ENCODE measurements around the gene CLIC5.
A peak's percentile ranks its signal among the peaks of the same experiment; 100 is the strongest.

Gene CLIC5

DNA sequence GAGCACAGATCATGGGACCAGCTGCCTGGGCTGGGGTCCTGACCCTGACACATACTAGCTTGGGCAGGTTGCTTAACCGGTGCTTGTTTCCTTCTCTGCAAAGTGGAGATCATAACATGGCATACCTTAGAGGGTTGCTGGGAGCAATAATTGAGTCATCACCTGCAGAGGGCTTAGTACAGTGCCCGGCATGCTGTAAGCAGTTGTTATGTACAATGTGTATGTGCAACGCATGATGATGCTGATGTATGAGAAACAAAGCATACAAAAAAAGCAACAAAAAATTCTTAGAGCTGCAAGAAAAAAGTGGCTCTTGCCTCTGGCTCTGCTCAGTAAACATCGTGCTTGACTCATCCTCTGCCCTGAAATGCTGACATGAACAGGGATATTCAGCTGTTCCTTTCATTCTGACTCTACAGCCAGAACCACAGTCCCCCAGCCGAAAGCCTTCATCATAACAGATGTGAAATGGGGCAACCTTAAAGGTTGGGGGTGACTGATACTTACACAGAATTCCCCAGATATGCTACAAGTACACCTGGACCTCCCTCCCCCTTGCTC lies 91.7 kb downstream of the CLIC5 start:
- no peak for DNase-seq

DNA sequence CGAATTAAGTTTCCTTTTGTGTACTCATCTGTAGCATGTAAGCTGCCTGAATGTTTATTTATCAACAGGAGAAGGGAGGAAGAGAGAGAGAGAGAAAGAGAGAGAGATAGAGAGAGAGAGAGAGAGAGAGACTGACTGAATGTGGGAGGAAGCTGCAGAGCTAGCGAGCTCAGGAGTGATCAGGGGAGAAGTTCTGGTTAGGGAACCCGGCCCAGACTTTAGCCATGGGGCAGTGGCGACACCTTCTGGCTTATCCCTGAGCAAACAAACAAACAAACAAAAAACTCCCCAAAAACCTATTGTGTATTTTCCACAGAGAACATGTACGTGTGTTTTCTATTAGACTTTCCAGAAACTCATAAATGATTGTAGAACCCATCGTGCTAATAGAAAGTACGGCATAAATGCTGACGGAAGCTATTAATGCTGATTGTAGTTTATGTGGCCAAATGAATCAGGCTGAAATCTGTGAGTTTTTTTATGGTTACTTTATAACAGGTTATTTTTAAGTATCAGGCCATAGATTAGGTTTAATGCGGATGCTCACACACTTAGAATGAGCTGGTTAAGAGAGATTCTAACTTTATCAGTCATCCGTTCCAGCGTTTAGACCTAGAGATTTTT lies 92.8 kb downstream of the CLIC5 start:
- DNase-seq = peak; percentile 41

DNA sequence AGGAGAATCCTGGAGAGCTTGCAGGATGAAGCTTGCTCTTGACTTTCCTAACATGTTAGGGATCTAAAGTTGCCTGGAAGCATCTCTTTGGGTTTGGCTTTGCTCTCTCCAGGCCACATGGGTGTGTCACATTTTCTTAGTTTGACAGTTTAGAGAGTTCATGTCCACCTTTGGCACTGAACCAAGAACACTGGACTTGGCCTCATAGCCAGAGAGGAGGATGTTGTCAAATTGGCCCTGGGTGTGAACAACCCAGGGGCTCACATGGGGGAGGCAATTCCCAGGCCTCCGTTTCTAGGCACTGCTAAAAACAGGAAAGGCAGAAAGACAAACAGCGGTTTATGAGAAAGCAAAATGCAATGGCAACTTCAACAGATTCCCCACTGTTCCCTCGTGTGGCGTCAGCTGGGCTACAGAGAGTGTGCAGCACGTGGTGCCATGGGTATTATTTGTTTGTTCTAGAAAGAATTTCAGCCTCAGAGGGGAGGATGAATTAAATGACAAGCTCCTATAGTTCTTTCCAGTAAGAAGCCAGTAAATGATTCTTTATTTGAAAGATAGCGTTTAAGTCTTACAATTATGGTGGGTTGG lies 93.9 kb downstream of the CLIC5 start:
- no peak for DNase-seq

DNA sequence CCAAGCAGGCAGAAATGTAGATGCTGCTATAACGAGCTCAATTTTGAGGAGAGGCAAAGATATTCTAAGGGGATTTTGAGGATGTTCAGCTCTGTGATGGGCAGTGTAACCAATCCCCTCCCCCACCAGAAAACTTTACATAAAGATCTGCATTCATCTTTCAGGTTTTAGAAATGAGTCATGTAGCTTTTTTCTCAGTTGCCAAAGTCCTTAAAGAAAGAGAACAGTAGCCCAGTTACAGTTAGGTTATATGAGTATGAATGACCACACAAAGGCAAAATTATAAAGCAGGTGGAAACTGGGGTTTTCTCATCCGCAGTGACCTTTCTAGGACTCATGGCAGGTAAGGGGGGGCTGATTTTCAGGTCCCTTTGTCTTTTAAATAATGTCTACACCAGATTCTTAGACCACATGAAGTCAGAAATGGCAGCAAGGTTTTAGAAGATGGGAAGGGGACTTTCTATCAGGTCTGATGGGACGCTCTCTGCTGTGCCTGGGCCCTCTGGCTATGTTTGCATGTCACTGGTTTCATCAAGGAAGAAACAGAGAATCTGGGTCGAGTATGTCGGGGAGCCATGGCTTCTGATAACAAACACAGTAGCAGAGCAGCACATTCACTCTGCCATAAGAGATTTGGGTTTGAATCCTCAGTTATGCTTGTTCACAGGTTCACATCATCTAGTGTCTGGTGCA lies 94.7 kb downstream of the CLIC5 start:
- no peak for DNase-seq

DNA sequence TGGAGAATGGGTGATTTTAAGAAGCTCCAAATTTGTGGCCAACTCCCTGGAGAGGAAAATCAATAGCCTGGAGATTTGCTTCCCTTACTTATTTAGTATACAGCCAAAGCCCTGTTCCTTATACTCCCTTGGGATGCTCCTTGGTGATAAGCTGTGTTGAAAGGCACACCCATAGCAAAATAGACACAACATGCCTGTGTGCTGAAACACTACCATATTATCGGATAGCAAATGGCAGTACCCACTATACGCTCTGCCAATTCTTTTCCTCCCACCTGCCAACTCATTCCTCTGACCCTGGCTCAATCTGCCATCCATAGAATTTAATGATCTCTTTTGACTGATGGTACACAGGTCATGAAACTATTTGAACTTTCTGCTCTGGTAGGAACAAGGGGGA lies 98.2 kb downstream of the CLIC5 start:
- no peak for DNase-seq

DNA sequence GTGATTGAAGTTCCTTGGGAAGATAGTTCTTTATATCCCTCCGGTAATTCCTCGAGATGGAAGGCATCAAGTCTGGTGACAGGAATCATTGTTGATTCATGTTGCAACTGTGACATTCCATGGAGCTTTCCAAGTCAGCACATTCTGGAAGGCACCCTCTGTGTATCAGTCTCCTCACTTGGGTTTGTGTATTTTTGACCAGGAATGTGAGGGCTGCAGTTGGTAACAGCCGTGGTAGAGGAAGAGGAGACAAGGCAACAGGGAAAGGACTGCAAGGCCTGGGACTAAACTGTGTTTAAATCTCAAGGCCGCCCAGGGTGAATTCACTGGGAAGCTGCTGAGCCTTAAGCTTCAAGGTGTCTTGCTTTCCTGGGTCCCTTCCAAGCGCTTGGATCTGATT lies 99.0 kb downstream of the CLIC5 start:
- no peak for DNase-seq

DNA sequence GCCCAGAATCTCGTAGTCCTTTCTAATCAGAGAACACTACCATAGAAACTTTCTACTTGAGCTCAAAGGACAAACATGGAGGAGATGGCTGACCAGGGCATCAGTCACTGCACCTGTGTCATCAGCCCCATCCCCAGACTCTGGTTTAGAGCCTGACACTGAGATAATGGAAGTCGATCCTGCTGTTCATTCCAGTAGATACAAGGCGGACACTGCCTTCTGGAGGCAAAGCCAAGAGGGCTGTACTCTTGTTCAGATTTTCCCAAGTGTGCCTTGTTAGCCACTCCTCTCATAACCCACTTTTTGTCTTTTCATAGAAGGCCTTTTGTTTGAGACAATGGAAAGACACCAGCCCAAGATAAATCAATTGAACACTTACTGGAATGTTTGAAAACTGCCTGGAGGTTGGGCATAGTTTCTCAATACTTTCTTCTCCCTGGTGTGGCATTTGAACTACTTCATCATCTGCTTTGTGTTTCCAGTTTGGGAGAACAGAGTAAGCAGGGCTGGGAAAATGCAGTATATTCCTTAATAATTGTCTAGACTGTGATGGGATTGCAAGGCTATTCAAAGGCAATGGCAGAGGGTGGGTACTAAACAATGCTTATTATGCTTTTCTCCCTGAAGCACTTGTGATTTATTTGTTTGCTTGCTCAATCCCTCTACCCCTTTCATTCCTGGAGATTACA lies 99.7 kb downstream of the CLIC5 start:
- no peak for DNase-seq

DNA sequence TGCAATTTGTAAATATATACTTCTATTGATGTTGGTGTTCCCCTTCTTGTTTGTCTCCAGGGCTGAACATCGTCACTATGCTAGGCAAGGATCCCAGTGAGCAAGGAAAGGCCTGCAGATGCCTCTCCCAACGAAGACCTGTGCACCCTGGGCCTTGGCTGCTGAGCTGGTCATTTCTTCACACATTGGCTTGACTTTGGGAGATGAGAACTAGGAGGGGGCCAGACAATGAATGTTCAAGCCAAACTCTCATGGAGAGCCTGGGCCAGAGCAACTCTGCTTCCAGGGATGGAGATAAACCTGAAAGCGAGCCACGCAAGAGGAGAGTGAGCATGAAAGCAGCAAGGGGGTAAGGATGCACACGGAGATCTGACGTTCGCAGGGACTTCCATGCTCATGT lies 104.0 kb downstream of the CLIC5 start:
- no peak for DNase-seq

DNA sequence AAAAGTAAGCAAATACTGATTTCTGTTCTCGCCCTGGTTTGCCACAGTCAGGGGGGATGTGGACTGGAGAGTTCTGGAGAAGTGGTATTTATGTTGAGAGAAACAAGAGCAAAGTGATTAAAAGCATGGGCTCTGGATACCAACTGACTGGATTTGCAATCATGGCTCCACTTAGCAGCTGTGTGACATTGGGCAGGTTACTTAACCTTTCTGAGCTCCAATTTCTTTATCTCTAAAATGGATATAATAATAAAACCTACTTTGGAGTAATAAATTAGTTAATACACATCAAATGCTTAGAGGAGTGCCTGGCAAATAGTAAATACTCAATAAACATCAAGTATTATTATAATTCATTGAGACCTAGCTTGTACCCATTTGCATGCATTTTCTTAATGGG lies 111.7 kb downstream of the CLIC5 start:
- no peak for DNase-seq

DNA sequence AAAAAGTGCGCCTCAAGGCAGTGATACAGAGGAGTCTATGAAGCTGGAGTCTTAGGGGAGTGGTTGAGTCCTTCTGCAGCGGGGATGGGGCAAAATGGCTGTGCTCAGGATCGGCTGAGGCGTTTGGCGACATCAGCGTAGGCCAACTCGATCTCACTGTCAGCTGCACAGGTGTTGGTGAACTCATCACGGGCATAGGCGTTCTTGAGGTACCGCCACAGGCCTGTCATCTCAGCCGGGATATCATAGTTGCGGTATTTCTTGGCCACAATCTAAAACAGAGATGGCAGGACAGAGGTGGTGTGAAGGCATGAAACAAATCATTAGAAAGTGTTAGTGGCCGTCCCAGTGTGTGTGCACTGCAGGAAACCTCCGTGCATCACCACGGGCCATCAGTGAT lies 112.7 kb downstream of the CLIC5 start:
- DNase-seq = no peak

DNA sequence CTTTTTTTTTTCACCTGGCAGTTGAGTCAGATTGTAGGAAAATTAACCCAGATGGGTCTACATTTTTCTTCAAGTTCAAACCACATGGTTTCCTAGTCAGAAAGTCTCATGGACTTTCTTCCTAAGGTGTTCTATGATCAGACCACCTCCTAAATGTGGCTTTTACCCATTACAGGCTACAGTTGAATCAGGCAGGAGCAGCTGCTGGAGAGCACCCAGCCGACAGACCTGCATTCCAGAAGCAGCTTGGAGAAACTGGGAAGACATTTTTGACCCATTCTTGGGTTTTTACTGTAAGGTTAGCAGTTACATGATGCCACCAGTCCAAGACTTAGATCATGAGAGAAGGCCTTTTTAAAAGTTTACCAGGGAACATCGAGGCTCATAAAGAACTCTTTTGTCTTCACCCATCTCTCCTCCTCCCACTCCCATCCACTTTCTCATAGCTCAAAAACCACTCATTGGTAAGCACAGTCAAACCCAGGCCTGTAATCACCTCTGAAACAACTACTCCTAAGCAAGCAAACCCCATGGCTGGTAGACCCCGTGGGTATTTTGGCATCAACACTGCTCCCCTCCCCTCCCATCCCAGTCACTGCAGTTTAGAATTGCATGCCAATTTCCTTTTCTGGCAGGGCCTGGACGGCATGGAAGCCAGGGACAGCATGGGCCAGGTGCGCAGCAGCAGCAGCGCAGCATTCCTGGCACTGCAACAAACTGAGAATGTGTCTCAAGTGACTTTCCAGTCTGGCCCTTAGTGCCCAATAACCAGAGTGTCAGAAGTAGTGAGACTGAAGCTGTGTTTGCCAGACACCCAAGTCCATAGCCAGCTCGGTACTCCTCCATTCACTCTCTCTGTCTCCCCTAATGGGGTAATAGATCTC lies 113.7 kb downstream of the CLIC5 start:
- DNase-seq = no peak

DNA sequence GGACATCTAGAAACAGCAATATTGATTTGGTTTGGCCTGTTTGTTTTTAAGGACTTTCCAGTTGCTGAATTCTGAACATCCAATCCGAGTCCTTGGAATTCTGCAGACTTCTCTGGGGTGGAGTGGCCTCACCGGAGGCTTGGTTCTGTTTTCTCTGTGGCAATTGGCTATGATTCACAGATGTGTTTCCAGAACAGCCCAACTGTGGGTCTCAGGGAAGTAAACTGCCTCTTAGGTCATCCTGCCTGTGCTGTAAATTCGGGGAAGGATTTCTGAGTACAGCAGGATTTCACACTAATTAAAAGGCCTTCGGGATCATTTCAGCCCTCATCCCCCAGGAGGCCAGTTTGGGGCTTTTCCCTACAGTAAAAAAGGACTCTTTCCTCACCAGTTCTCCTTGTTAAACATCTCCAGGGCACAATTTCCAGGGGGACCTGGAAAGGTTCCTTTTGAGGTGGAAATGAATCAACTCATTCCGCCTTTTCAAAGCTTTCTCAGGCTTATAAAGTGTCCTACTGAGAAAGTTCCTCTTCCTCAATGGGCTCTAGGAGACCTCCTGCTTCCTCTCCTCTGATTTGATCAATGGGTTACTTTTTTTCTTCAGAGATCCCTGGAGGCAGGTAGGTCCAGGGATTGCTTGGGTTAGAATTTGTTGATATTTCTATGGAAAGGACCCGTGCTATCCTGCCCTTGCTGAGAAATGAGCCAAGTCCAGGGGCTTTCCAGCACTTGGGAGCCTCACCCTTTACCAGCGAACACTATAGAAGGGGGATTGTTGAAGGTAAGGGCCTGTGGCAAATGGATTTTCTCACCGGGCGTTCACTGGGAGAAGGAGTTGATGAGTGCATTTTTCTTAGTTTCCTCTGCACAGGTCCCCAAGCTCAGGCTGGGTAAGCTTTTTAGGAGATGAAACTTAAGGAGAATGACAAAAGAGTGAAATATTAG lies 114.6 kb downstream of the CLIC5 start:
- DNase-seq = no peak

DNA sequence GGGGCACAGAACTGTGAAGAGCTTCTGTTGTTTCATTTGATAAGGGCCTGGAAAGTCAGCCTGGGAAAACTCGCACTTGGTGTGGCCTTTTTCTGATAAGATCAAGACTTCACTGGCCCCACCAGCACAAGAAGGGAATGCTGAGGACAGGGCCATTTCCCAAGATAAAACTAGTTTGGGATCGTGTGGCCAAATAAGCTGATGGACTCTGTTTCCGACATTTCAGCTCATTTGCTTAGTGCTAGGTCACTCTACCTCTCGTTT lies 116.0 kb downstream of the CLIC5 start:
- no peak for DNase-seq

DNA sequence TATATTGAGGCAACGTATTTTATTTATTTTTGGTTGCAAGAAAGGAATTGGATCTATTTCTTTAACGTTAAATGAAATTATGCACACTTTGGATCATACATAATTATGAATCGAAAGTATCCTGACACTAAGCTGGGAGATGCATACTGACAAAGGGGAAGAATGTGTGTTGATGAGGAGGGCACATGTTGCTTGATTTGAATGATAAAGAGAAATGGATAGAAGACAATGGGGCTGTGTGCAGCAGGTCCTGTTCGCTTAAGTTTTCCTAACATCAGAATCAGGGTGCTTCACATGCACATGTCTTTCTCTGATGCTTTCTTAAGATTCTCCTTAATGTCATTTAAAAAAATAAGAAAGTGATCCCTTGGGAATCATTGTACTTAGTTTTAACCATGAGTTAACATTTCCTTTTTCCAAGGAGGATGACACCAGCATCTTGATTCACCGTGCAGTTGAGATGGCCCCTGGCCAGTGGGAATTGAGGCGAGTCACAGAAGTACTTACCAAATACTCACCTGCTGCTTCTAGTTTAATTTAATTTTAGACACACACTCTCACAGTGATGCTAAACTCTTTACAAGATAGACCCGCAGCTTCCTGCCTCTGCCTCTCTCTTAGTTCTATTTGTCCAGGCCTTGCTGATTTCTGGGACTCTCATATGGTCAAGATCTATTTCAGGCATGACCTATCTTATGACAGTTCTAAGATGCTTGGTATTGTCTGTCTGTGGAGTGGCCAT lies 116.5 kb downstream of the CLIC5 start:
- no peak for DNase-seq

DNA sequence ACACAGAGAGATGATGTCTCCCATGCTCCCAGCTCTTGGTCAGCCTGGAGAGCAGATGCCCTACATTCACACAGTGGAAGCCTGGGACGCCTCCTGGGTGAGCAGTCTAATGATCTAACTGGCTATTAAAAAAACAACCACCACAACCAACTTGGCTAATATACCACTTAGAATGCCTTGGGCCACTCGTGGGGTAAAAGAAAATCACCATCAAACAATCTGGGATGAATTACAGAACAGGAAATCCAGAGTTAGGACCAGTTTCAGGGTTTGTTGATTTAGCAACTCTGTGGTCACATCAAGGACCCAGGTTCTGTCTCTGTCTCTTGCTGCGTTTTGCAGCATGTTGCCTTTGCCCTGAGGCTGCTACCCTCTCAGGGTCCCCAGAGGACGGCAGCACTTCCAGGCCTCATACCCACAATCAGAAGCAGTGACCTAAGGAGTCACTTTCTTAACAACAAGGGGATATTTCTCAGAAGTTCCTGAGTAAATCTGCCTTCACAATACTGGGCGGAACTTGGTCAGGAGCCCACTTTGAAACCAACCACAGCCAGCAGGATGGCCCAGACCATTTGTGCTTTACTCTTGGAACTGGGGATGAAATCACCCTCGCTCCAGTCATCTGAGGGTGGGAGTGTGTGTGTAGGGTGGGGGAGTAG lies 118.7 kb downstream of the CLIC5 start:
- no peak for DNase-seq

DNA sequence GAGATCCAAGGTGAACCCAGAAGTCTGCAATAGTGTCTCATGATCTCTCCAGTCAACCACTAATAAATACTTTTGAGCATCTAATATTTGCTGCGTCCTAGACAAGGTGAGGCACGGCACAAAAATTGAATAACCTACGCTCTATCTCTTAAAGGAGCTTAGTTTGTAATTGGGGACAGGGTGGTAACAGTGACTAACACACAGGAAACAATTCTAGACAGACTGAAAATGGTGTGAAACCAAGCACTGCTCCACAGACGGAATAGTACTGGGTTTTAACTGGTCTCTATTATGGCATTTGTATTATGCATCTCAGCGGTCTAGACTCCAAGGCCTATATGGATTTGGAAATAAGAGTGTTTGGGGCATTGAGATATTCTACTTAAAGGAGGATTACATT lies 120.1 kb downstream of the CLIC5 start:
- no peak for DNase-seq

DNA sequence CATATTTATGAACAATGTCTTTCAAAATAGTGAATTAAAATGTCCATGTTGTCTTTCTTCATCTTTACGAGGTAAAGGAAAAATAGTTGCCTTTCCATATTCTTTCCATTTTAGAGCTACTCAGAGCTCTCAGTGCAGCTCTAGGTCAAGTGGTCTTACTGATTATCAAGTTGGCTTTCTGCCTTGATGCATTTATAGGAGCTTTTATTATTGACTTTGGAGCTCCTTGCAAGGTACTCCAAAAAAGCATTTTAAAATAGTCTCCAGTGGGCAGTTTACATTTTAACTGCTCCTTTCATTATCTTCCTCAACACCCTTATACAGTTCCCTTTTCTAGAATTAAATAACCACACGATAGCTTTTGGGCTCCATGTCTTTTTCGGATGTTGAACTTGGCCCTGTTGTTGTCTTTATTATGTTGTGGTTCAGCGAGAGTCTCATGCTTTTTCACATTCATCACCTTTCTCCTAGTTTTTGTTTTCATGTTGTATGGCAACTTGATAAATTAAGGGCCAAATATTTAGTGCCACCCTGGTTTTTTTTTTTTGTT lies 122.9 kb downstream of the CLIC5 start:
- DNase-seq = no peak

DNA sequence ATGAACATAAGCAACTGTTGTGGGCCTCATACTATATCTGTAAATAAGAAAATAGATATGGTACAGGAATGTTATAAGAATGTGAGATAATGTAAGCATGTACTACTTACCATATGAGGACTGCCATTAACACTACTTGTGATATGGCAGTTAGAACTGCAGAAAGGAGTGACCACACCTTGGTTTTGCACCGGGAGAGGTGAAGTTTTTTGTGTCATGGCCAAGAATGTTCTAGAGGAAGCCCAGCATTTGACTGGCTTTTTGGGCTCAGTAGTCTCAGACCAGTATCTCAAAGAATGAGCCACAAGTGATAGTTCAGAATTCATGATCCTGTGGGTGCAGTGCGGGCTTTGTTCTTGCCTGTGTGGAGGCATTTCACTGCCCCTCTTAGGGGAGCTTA lies 123.5 kb downstream of the CLIC5 start:
- DNase-seq = no peak

DNA sequence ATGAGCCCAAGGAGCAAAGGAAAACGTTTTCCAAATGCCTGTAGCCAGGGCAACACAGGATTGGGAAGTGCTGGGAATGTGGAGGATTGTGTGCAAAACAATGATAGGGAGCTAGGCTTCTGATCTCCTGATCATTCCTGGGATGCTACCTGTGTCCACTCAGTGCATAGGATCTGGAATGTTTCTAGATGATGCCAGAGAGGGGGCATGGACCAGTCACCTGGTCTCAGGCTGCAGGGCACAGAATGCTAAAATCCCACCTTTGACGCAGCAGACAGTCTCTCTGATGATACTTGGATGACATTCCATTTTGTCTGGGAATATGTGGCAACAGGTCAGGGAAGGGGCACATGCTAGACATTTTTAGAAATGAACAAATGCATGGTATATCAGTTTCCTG lies 128.9 kb downstream of the CLIC5 start:
- DNase-seq = no peak

DNA sequence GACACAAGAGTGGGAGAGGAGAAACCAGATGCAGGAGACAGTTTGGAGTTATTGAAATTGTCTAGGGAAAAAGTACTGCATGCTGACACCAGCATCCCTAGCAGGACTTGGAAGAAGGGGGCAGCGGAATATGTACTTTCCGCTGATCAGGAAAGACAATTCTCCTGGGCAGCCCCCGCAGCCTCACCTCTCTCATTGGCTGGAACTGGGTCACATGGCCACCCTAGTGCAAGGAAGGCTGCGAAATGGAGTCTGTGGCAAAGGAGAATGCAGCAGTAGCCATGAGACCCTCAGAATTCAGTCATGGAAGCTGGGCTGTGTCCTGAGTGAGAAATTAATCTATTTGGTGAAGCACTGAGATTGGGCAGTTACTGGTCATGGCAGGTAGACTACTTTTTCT lies 131.3 kb downstream of the CLIC5 start:
- no peak for DNase-seq
